Retinal pigment epithelial cell (primary cell): Measurements from ENCODE around the gene GABARAPL1.
A peak's percentile ranks its signal among the peaks of the same experiment; 100 is the strongest.

ENCODE experiments used
- DNase-seq: peaks from one replicate; pipeline ENCODE4 v3.0.0-alpha.2; 2010; ENCODE audit warnings: low read depth
- H3K4me3 ChIP-seq: 2 replicates; pipeline ENCODE4 v1.5.1; 2011; ENCODE audit warnings: mild to moderate bottlenecking, low read length, control low read depth, moderate library complexity
- TF ChIP-seq, protein P1 (sequence below): conservative IDR thresholded peaks from 2 replicates; pipeline ENCODE4 v1.5.1; 2011; ENCODE audit warnings: low read depth, low read length, control low read depth, inconsistent platforms

Gene GABARAPL1

DNA sequence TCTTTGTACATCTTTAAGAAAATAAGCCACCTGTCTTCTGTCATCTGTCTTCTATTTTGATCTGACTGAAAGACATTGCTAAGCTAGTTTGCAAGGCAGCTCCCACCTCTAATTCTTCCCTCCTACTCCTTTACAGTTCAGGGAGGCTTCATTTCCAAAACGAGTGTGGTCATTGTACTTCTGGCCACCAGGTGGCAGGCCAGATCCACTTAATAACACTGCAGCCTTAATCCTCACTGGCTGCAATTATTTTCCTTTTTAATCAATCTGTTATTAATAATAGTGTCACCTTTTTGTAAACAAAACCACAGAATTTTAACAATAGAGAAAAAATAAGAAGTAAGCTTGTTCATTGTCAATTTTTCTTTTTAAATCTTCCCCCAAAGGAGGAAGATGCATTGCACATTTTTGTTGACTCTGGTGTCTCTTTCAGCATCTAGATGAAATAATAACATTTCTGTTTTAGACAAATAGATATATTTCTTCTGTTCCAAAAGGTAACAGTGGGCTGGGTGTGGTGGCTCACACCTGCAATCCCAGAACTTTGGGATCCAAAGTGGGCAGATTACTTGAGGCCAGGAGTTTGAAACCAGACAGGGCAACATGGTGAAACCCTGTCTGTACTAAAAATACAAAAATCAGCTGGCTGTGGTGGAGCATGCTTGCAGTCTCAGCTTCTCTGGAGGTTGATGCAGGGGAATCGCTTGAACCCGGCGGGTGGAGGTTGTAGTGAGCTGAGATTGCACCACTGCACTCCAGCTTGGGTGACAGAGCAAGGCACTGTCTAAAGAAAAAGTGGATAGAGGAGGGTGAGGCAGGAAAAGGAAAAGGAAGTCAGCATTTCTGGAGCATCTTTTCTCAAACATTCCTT, 23.3 kb downstream of the GABARAPL1 start:
- TF ChIP-seq, protein P1, sequence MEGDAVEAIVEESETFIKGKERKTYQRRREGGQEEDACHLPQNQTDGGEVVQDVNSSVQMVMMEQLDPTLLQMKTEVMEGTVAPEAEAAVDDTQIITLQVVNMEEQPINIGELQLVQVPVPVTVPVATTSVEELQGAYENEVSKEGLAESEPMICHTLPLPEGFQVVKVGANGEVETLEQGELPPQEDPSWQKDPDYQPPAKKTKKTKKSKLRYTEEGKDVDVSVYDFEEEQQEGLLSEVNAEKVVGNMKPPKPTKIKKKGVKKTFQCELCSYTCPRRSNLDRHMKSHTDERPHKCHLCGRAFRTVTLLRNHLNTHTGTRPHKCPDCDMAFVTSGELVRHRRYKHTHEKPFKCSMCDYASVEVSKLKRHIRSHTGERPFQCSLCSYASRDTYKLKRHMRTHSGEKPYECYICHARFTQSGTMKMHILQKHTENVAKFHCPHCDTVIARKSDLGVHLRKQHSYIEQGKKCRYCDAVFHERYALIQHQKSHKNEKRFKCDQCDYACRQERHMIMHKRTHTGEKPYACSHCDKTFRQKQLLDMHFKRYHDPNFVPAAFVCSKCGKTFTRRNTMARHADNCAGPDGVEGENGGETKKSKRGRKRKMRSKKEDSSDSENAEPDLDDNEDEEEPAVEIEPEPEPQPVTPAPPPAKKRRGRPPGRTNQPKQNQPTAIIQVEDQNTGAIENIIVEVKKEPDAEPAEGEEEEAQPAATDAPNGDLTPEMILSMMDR: peak; percentile 78
- no peak for DNase-seq
- no peak overlapping the region for H3K4me3 ChIP-seq

DNA sequence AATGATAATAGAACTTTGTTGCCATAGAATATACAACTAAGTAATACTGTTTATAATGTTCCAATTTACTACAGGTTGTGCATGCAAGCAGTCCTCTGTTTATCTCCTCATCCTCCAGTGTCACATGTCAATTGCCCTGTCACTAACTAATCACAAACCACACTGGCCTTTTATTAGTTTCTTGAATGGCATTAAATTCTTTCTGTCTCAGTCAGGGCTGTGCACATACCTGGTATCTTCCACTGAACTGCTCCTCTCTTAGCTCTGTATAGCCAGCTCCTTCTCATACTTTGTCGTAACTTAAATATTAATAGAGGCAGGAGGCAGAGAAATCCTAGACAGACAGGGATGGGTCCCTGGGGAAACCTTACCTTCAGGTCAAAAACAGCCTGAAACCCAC, 24.0 kb downstream of the GABARAPL1 start:
- TF ChIP-seq, protein P1: no peak
- DNase-seq: no peak

GRCh38 chr12:10238526-10238925, 25.8 kb downstream of the GABARAPL1 start:
- H3K4me3 ChIP-seq: no peak overlapping the region
- no peak for DNase-seq
- TF ChIP-seq, protein P1: no peak

More for the DNA sequence above, 24.0 kb downstream of the GABARAPL1 start:
- H3K4me3 ChIP-seq: no peak overlapping the region

DNA sequence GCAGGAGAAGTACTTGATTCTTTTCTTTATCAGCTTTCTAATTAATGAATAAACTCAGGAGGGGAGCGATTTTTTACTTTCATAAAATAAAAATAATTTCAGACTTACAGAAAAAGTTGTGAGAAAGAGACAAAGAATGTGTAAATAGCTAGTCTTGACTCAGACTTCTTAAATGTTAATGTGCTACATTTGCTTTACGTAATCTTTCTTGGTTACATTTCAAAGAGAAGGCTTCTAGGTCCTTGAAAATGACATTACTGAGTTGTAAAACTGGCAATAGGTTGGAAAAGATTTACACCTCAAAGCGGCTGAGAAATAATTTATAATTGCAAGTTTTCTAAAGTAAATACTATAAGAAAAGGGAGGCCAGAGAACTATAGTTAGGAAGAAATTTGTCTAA, 28.6 kb downstream of the GABARAPL1 start:
- TF ChIP-seq, protein P1: no peak
- no peak for DNase-seq
- H3K4me3 ChIP-seq: no peak overlapping the region

GRCh38 chr12:10241727-10242126, 29.1 kb downstream of the GABARAPL1 start:
- H3K4me3 ChIP-seq: no peak overlapping the region
- TF ChIP-seq, protein P1: no peak
- no peak for DNase-seq

- TF ChIP-seq, protein P1: no peak
Observed at GRCh38 chr12:10242539-10242938, 29.9 kb downstream of the GABARAPL1 start.

More at GRCh38 chr12:10242539-10242938, 29.9 kb downstream of the GABARAPL1 start:
- no peak for DNase-seq
- H3K4me3 ChIP-seq: no peak overlapping the region
